HUES64 (cell line): ENCODE data around the gene GJC2.
A peak's percentile ranks its signal among the peaks of the same experiment; 100 is the strongest.

Experiments
- H3K27ac ChIP-seq: 2 replicates; pipeline ENCODE4 v1.7.0; 2013; ENCODE audit warnings: low read depth, low read length, inconsistent platforms
- H3K27me3 ChIP-seq: 2 replicates; pipeline ENCODE4 v1.6.1; 2013; ENCODE audit warnings: mild to moderate bottlenecking, low read length; ENCODE audit not compliant: insufficient read depth
- H3K36me3 ChIP-seq: 2 replicates; pipeline ENCODE4 v1.6.1; 2013; ENCODE audit warnings: mild to moderate bottlenecking, low read length; ENCODE audit not compliant: insufficient read depth
- H3K4me1 ChIP-seq: 2 replicates; pipeline ENCODE4 v1.6.1; 2013; ENCODE audit warnings: mild to moderate bottlenecking, low read length, moderate library complexity; ENCODE audit not compliant: insufficient read depth
- H3K4me3 ChIP-seq: 2 replicates; pipeline ENCODE4 v1.5.1; 2013; ENCODE audit warnings: mild to moderate bottlenecking, low read length, moderate library complexity
- H3K9ac ChIP-seq: 2 replicates; pipeline ENCODE4 v1.6.1; 2013; ENCODE audit warnings: mild to moderate bottlenecking, low read depth, low read length
- H3K9me3 ChIP-seq: 2 replicates; pipeline ENCODE4 v1.6.1; 2013; ENCODE audit warnings: low read depth, low read length; ENCODE audit not compliant: insufficient read depth
- WGBS: fragments of 150-250, 120-280 bp; methylation state at CpG from one replicate; pipeline ENCODE4 v1.1.7; 2013; ENCODE audit warnings: missing lambda C conversion rate; 5-methylcytosine and 5-hydroxymethylcytosine counted together

GJC2 gene

DNA sequence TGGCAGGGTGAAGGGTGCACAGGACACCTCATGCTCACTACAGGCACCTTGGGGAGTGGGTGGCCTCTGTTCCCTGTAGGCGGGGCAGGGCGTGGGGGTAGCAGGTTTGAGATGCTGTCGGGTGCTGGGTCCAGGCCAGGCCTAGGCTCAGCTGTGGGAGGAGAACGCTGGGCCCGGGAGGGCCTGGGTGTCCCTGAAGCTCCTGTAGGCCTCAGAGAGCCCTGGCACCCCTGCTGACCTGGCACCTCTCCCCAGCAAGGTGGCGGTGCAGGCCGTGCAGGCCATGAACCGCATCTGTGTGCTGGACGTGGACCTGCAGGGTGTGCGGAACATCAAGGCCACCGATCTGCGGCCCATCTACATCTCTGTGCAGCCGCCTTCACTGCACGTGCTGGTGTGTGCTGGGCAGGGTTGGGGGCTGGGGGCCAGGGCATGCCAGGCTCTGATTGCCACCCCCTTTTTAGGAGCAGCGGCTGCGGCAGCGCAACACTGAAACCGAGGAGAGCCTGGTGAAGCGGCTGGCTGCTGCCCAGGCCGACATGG is 2.5 kb upstream of the GJC2 start:
- H3K36me3 ChIP-seq, result 0 out of 2 replicates have a peak, but pooled peaks cover 4% of the 10 kb centered on the region
- H3K9ac ChIP-seq, result no peak overlapping the region
- no peak overlapping the region for H3K27ac ChIP-seq
- 96% methylated on average over 20 of the region's 20 CpGs for WGBS
- 0 out of 2 replicates have a peak, but pooled peaks cover 5% of the 10 kb centered on the region for H3K4me1 ChIP-seq
- no peak overlapping the region for H3K4me3 ChIP-seq
- no peaks in the 10 kb centered on the region for H3K27me3 ChIP-seq
- no peaks in the 10 kb centered on the region for H3K9me3 ChIP-seq

DNA sequence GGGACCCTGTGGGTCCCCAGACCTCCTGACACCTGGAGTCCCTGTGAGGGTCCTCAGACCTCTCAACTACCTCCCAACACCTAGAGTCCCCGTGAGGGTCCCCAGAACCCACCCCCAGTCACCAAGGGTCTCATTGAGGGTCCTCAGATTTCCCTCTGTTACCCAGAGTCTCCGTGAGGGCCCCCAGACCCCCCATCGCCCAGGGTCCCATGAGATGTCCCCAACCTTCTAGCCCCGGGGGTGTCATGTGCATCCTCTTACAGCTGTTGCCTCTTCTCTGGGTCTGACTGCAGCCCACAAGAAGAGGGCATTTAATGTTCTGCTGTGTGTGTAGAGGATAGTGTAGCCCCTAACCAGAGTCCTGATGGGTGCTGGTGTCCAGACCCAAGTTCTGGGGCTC is 2.0 kb upstream of the GJC2 start:
- Histone ChIP-seq H3K4me3 (no peak overlapping the region), H3K36me3 (0 out of 2 replicates have a peak, but pooled peaks cover 4% of the 10 kb centered on the region), H3K27me3 (no peaks in the 10 kb centered on the region), H3K9ac (no peak overlapping the region), H3K4me1 (0 out of 2 replicates have a peak, but pooled peaks cover 5% of the 10 kb centered on the region), H3K27ac (no peak overlapping the region), H3K9me3 (no peaks in the 10 kb centered on the region)
- 86% methylated on average over 4 of the region's 4 CpGs for WGBS

DNA sequence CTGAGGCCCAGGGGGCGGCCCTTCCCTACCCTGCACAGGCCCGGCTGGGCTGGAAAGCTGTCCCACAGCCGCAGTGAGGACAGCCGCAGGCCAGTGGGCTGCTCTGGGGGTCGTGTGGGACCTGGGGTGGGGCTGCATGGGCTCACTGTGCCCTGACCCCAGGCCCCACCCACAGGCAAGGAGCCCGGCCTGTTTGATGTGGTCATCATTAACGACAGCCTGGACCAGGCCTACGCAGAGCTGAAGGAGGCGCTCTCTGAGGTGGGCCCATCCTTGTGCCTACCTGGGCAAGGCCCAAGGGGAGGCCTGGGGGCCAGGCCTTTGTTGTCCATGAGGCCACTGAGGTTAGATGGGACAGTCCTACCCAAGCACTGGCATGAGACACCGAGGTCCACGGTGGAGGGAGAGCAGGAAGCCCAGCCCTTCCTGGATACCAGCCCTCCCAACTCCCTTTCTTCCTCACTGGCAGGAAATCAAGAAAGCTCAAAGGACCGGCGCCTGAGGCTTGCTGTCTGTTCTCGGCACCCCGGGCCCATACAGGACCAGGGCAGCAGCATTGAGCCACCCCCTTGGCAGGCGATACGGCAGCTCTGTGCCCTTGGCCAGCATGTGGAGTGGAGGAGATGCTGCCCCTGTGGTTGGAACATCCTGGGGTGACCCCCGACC is 1.4 kb upstream of the GJC2 start:
- Histone ChIP-seq H3K27ac (no peak overlapping the region), H3K36me3 (0 out of 2 replicates have a peak, but pooled peaks cover 4% of the 10 kb centered on the region), H3K9me3 (no peaks in the 10 kb centered on the region), H3K4me1 (0 out of 2 replicates have a peak, but pooled peaks cover 5% of the 10 kb centered on the region), H3K27me3 (no peaks in the 10 kb centered on the region), H3K9ac (no peak overlapping the region), H3K4me3 (no peak overlapping the region)
- 91% methylated on average over 18 of the region's 18 CpGs for WGBS

DNA sequence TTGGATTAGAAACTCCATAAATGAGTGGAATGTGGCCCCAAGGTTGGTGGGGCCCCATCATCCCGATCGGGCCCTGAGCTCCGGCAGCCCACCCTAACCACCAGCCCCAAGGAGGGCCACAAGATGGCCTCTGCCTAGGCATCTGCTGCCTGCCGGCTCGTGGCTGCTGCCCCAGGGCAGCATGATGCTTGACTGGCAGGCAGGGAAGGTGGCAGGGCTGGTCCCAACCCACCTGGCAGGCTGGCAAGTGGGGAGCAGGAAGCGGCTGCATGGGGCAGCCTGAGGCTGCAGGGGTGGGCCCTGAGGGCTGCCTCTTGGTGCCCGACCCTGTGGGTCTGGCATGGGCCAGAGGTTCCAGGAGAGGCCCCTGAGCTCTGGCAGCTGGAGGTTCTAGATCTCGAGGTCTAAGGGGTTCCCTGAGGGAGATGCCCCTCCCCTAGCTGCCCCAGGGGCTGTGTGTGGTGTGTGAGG is 760 bp upstream of the GJC2 start:
- H3K9me3 ChIP-seq, result no peaks in the 10 kb centered on the region
- H3K9ac ChIP-seq, result peak overlapping the region; percentile 52
- WGBS, result 89% methylated on average over 8 of the region's 8 CpGs
- H3K27me3 ChIP-seq, result no peaks in the 10 kb centered on the region
- H3K4me3 ChIP-seq, result no peak overlapping the region
- 0 out of 2 replicates have a peak, but pooled peaks cover 5% of the 10 kb centered on the region for H3K4me1 ChIP-seq
- 0 out of 2 replicates have a peak, but pooled peaks cover 4% of the 10 kb centered on the region for H3K36me3 ChIP-seq
- H3K27ac ChIP-seq, result peak overlapping the region; percentile 18; the same call in 1 of the 2 replicates

DNA sequence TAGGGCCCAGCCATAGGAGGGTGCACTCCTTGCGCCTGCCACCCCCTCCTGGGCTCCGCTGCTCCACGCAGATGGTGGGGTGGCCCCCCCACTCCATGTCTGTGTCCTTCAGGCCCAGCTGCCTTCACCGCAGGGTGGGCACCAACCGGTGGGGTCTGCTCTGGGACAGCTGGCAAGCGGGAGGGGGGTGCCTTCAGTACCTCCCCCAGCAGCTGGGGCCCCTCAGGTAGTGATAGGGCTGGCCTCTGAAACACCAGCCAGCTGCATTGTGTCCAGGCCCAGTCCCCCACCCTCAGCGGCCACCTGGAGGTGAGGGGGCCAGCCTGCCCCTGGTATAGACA is 360 bp downstream of the GJC2 start:
- Histone ChIP-seq H3K36me3 (0 out of 2 replicates have a peak, but pooled peaks cover 4% of the 10 kb centered on the region), H3K4me1 (0 out of 2 replicates have a peak, but pooled peaks cover 5% of the 10 kb centered on the region), H3K27me3 (no peaks in the 10 kb centered on the region), H3K9me3 (no peaks in the 10 kb centered on the region), H3K27ac (no peak overlapping the region), H3K4me3 (no peak overlapping the region), H3K9ac (no peak overlapping the region; the same call in 1 of the 2 replicates)
- WGBS, result 92% methylated on average over 7 of the region's 7 CpGs

DNA sequence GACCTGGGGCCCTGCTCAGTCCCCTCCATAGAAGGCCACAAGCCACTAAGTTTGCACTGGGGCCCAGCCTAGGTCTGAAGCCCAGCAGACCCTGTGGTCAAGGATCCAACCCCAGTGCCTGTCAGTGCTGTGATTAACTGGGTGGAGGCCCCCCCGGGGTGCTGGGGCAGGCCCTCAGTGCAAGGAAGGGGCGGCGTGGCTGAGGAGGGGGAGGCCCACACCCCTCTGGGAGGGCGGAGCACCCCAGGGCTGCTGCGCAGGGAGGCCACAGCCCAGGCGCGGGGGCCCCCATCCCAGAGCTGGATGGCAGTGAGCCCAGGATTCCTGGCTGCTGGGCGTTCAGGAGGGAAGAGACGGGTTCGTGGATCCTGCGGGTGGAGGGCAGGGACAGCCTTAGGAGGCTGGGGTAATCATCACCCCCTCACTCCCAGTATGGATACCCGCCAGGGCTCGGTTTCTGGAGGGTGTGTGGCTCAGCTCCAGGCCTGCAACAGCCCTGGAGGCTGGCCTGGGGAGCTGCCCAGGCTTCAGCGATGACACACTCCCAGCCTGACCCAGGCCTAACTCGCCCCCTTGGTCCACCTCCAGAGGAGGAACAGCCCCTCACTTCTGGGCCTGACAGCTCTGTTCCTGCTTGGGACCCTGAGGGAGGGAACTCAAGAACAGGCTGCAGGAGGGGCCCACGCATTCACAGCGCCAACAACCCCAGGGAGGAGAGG is 890 bp downstream of the GJC2 start:
- 0 out of 2 replicates have a peak, but pooled peaks cover 4% of the 10 kb centered on the region for H3K36me3 ChIP-seq
- H3K9ac ChIP-seq, result peak overlapping the region; percentile 41; the same call in 1 of the 2 replicates
- no peak overlapping the region for H3K4me3 ChIP-seq
- no peak overlapping the region for H3K27ac ChIP-seq
- 86% methylated on average over 17 of the region's 17 CpGs for WGBS
- no peaks in the 10 kb centered on the region for H3K9me3 ChIP-seq
- no peaks in the 10 kb centered on the region for H3K27me3 ChIP-seq
- 0 out of 2 replicates have a peak, but pooled peaks cover 5% of the 10 kb centered on the region for H3K4me1 ChIP-seq

DNA sequence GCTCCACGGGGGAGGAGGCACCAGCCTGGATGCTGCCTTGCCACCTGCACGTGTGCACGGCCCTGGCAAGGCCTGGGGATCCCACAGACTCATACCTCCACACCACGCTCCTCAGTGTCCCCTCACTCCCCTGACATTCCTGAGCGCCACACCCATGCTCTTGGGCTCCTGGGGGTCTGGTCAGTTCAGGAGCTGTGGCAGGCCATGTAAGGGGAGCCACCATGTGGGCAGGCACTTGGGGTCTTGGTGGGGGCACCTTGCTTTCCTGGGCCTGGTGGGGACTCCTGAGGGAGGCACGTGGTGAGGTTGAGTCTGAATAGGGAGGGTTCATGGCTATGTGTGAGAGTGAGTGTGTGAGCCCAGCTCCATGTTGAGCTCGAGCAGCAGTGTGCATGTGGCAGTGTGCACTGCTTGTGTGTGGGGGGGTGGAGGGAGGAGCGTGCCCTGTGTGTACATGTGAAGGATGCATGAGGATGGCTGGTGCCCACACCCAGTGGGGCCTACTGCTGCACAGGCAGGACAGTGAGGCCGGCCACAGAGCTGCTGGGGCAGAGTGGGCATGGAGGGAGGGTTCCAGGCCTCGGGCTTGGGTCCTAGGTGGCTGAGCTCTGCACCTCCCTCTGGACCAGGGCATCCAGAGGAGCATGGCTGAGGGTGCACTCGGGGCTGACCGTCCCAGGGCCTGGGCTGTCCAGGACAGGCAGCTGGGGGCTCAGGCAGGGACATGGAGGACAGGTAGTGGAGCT is 1.6 kb downstream of the GJC2 start:
- Histone ChIP-seq H3K27me3 (no peaks in the 10 kb centered on the region), H3K9me3 (no peaks in the 10 kb centered on the region), H3K9ac (peak overlapping the region; percentile 41; the same call in 1 of the 2 replicates), H3K4me1 (0 out of 2 replicates have a peak, but pooled peaks cover 5% of the 10 kb centered on the region), H3K36me3 (0 out of 2 replicates have a peak, but pooled peaks cover 3% of the 10 kb centered on the region), H3K4me3 (no peak overlapping the region), H3K27ac (no peak overlapping the region)
- WGBS, result 93% methylated on average over 12 of the region's 12 CpGs

DNA sequence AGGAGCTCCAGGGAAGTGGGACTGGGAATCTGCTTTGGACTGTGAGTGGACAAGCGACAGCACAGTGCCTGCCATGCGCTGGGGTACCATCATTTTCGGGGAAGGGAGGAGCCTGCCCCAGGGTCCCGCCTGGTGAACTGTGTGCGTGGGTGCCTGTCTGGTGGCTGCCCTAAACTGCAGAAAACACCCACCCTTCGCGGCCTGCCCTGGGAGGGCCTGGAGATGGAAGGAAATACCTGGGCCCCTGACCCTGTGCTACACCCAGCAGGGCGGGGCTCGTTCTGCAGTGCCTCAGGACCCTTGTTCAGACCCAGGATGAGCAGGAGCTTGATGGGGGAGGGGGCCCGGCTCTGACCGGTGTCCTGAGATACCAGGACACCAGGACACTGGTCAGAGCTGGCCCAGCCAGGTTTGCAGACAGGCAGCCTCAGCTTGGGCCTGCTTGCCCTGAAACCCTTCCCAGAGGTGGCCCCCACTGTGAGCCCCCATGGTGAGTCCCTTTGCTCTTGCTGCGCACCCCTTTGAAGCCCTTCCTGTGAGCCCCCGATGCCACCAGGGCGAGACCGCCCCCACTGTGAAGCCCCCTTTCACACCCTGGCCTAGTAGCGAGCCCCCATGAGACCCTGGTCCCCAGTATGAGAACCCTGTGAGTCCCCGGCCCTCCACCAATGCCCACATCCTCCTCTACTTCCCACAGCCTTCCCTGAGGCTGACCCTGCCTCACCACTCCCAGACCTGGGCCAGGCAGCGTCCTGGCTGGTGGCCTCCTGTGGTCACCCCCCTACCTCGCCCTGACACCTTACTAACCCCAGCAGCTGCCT is 2.6 kb downstream of the GJC2 start:
- H3K4me3 ChIP-seq, result no peak overlapping the region
- H3K27me3 ChIP-seq, result no peaks in the 10 kb centered on the region
- no peak overlapping the region for H3K27ac ChIP-seq
- no peaks in the 10 kb centered on the region for H3K36me3 ChIP-seq
- 94% methylated on average over 19 of the region's 19 CpGs for WGBS
- 0 out of 2 replicates have a peak, but pooled peaks cover 5% of the 10 kb centered on the region for H3K4me1 ChIP-seq
- H3K9ac ChIP-seq, result no peak overlapping the region
- H3K9me3 ChIP-seq, result no peaks in the 10 kb centered on the region

DNA sequence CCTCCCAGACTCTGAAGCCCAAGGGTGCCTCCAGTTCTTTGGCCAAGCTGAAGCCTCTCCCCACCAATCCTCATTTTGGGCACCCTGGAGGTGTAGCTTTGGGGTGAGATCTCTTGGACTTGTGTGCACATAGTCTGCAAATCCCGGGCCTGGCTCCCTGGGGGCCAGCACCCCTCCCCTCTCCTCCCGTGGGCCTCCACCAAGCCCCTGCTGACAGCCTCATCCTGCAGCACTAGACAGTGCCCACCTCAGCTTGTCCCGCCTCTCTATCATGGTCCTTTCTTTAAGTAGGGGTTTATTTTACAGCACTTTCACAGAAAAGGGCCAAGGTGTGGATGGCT is 3.2 kb downstream of the GJC2 start:
- H3K27ac ChIP-seq, result no peak overlapping the region
- H3K27me3 ChIP-seq, result peaks cover 3% of the 10 kb centered on the region; the same call in 1 of the 2 replicates
- H3K9ac ChIP-seq, result no peak overlapping the region
- no peaks in the 10 kb centered on the region for H3K36me3 ChIP-seq
- no peak overlapping the region for H3K4me3 ChIP-seq
- H3K9me3 ChIP-seq, result no peaks in the 10 kb centered on the region
- 0 out of 2 replicates have a peak, but pooled peaks cover 5% of the 10 kb centered on the region for H3K4me1 ChIP-seq
- 78% methylated on average over 3 of the region's 3 CpGs for WGBS

DNA sequence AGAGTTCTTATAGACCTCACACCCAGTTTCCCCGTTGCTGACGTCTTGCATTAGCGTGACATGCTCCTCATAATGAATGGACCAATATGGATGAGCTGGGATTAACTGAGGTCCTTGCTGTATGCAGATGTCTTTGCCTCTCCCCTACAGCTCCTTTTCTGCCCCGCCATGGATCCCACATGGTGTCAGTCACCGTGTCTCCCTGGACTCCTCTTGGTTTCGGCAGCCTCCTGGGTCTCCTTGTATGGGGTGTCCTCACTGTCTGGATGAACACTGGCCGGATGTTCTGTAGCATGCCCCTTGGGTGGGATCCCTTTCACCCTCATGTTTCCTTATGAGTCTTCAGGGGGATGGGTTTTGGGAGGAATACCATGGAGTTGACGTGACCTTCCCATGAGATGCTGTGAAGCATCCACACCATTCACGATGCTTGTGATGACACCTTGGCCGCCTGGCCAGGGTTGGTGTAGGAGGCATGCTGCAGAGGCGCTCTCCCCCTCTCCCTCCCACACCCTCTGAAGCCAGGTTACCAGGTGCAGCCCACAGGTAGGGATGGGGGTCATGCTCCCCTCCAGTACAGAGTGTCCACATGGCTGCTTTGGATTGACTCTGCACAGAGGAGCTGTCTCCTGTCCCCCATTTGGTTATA is 4.4 kb downstream of the GJC2 start:
- Histone ChIP-seq H3K4me1 (0 out of 2 replicates have a peak, but pooled peaks cover 2% of the 10 kb centered on the region), H3K27me3 (peaks cover 14% of the 10 kb centered on the region), H3K9me3 (no peaks in the 10 kb centered on the region), H3K9ac (no peak overlapping the region; the same call in 1 of the 2 replicates), H3K36me3 (no peaks in the 10 kb centered on the region), H3K27ac (no peak overlapping the region), H3K4me3 (no peak overlapping the region)
- WGBS, result 88% methylated on average over 11 of the region's 11 CpGs
